IPS-NIHi11 (cell line): ENCODE results near the gene NKAPD1.
"Not testable (repeated sequence)": the region's sequence is repeated elsewhere in the genome, so short reads cannot be mapped to it uniquely, and the experiment has no call there.

ENCODE experiments used
- DNase-seq: peaks from one replicate; pipeline ENCODE4 v3.0.0; 2012; ENCODE audit warnings: mixed read lengths, low spot score

The NKAPD1 gene, protein sequence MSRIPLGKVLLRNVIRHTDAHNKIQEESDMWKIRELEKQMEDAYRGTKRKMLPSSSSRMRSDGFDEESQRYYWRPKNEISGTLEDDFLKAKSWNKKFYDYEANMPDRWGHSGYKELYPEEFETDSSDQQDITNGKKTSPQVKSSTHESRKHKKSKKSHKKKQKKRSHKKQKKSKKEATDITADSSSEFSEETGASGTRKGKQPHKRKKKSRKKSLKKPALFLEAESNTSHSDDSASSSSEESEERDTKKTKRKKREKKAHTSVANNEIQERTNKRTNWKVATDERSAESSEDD

DNA sequence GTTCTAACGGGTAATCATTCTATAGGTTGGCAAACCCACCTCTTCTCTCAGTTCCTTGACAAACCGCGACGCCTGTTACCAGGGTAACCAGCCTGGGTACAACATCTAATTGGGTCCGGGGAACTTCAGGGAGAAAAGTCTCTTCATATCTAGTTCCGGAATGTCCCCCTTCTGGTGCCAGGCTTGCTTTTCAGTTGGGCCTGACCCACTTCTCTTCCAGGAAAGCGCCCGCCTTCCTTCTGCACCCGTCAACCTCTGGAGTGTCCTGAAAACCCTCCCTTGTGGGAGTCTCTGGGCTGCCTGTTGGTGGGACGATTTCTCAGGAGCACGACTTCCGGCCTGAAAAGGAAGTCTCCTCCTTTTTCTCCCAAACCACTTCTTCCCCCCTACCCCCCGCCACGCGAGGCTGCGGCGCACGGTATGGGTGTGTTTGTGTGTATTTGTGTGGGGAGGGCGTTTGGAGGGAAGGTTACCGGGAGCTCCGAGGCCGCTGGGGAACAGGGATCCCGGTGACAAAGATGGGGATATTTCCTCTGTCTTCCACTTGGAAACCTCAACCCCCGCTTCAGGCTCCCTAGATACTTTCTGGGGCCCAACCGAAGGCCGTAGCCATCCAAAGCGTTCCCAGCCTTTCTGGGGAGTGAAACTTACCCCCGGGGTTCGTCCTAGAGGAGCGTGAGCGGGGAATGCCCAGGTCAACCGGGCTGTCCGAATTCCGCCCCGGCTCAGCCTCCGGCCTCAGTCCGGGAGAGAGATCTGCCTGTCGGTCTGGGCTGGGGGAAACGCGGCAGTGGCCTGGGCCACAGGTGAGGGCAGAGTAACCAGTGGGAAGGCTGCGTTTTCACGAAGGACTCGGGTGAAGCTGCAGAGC lies at the start of gene NKAPD1, which contains the start of gene PIH1D2:
Gene NKAPD1, plus strand, starts transcription at position 359 of the 871 bp plus-strand sequence. CDS start 1,276 bp downstream, outside the sequence.
Gene PIH1D2, minus strand, starts transcription at position 77 of the 871 bp plus-strand sequence. CDS start 843 bp downstream, outside the sequence.
- DNase-seq = peak; percentile 83

DNA sequence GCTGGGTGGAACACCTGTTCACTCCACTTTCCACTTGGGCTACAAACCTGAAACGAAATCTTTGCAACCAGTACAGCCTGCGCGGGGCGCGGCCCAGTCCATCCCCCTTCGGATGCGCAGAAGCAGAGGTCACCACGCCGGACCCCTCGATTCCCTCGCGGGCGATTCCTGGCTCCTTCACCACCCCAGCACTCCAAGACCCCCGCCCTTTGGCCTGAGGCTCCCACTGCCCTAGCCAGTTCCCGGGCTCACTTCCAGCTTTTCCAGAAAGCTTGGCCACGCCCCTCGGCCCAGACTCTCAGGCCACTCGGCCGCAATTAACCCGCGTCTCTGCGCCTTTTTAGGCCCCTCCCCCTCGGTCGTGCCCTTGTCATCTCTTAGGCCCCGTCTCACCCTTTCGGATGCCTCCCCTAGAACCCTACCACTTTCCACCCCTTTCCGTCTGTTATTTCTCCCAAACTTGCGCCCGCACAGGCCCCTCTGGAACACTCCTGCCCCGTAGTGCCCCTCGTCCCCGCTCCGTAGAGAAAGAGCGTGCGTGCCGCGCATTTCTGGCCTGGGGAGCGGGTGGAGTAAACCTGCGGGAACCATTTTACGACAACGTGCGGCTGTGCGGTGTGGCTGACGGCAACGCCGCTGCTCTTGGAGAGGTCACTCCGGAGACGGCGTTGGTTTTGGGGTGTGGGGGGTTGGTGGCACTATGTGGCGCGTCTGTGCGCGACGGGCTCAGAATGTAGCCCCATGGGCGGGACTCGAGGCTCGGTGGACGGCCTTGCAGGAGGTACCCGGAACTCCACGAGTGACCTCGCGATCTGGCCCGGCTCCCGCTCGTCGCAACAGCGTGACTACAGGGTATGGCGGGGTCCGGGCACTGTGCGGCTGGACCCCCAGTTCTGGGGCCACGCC lies 49.1 kb upstream of the NKAPD1 start, which contains the start of gene DLAT:
Gene DLAT, plus strand, starts transcription at position 636 of the 906 bp plus-strand sequence. Its CDS starts 65 bp downstream, at position 701.
- peak; percentile 93 for DNase-seq

DNA sequence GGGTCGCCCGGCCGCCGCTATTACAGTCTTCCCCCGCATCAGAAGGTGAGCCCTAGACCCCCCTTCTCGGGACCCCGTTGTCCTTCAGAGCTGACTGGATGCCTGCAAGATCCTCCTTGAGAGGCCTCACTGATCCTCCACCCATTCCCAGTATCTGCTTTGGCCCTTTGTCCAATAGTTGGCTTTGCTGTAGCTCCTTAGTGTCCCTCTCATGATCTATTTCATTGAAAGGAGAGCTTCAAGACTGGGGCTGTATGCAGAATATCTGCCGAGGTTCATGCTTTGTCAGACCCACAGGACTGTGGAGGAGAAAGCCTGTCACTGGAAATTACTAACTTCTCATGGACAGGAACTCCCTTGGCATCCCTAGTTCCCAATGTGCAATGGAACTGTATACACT lies 48.4 kb upstream of the NKAPD1 start:
- peak; percentile 32 for DNase-seq

DNA sequence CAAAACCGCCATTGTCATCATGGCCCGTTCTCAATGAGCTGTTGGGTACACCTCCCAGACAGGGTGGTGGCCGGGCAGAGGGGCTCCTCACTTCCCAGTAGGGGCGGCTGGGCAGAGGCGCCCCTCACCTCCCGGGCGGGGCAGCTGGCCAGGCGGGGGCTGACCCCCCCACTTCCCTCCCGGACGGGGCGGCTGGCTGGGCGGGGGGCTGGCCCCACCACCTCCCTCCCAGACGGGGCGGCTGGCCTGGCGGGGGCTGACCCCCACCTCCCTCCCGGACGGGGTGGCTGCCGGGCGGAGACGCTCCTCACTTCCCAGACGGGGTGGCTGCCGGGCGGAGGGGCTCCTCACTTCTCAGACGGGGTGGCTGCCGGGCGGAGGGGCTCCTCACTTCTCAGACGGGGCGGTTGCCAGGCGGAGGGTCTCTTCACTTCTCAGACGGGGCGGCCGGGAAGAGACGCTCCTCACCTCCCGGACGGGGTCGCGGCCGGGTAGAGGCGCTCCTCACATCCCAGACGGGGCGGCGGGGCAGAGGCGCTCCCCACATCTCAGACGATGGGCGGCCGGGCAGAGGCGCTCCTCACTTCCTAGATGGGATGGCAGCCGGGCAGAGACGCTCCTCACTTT lies 47.2 kb upstream of the NKAPD1 start:
- DNase-seq = not testable (repeated sequence)

DNA sequence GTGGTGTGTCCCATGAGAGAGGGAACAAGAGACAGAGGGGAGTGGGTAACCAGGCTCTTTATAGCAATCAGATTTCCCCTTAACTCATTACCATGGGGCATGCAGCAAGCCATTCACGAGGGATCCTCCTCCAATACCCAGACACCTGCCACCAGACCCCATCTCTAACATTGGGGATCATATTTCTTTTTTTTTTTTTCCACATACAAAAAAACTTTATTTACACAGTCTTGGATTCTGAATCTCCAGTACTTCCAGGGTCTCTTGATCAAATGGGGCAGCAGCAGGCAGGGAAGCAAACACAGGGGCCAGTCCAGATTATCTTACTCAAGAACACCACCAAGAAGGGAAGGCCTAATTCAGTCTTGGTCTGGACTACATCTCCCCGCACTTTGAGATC lies 44.6 kb upstream of the NKAPD1 start:
- no peak for DNase-seq

DNA sequence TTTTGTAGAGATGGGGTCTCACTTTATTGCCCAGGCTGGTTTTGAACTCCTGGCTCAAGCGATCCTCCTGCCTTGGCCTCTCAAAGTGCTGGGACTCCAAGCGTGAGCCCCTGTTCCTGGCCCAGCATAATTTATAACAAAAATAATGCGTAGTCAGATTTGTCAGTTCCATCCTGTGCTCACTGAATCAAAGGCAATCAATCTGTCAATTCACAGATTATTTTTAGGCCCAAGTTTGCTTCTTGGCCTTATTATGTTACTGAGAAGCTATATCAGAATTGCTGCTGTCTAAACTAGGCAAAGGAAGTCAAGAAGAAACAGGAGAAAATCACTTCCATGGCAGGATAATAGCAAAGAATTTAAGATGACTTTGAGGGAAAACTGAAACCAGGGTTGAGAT lies 40.2 kb upstream of the NKAPD1 start:
- no peak for DNase-seq

DNA sequence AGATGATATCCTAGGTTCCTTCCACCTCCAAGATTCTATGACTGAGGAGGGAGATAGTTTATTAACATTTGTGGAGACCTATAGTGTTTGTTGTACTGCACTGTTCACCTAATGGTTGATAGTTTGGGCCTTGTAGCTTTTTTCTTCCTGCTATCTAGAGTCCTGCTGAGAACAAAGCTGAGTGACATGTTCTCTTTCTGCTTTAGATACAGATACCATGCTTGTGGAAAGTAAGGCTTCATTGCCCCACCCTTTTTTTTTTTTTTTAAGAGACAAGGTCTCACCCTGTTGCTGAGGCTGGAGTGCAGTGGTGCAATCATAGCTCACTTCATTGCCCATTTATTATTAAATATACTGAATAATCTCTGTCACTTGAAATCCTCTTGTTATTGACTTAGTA lies 36.6 kb upstream of the NKAPD1 start:
- DNase-seq = no peak

DNA sequence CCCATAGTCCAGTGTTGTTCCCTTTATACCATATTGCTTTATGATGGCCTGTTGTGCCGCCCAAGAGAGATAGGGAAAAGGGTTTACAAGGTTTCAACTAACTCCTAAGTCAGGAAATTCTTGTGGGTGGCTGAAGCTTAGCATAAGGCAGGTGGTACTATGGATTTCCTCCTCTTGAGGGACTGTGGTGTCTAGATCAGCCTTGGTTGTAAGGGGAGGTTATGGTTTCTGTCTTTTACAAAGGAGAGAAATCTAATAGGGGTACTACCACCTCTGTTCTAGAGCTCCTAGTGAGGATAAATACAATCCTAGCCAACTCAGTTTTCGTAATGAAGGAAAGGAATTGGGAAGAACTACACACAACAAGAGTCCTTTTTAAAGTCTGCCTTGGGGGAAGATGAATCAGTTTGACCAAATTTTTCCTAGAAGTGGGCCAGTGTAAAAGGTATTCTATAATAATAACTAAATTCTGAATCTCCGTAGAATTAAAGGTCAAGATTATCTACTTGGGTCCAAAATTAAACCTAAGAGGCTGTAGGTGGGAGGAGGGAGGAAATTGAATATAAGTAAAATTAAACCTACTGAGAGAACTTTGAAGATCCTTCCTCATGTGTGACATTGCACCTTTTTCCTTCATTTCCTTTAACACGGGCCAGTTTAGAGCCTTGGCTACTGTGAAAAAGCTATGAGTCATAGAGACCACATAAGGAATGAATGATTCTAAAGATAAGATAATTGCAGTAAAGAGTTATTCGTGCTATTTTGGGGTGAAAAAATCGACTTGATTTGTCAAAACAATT lies 31.7 kb upstream of the NKAPD1 start:
- no peak for DNase-seq

DNA sequence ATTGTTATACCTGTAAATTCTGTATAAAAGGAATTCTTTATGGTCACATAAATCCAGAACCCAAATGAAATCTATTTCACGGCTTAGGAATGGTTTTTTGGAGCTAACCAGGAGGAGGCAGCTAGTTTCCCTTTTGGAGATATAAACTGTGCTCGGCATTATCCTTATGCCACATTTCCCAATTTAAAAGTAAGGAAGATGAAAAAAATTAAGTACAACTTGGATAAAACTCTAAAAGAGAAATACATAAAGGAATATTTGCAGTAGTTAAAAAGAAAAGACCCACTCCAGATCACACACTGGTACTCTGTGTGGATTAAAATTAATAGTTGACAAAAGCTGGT lies 31.2 kb upstream of the NKAPD1 start:
- no peak for DNase-seq

DNA sequence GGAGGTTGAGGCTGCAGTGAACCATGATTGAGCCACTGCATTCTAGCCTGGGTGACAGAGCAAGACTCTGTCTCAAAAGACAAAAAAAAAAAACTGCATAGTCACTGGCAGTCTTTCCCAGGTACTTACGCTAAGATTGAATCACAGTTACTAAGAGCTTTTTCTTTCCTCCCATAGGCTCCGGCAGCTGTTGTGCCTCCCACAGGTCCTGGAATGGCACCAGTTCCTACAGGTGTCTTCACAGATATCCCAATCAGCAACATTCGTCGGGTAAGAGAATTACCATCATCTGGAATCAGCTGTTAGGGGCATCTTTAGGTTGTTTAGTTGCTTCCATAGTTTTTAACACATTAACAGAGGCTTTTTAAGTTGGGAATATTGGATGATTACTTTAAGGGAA lies 29.1 kb upstream of the NKAPD1 start:
- DNase-seq = no peak

DNA sequence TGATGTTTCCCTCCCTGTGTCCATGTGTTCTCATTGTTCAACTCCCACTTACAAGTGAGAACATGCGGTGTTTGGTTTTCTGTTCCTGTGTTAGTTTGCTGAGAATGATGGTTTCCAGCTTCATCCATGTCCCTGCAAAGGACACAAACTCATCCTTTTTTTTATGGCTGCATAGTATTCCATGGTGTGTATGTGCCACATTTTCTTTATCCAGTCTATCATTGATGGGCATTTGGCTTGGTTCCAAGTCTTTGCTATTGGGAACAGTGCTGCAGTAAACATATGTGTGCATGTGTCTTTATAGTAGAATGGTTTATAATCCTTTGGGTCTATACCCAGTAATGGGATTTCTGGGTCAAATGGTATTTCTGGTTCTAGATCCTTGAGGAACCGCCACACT lies 27.5 kb upstream of the NKAPD1 start:
- DNase-seq = not testable (repeated sequence)

DNA sequence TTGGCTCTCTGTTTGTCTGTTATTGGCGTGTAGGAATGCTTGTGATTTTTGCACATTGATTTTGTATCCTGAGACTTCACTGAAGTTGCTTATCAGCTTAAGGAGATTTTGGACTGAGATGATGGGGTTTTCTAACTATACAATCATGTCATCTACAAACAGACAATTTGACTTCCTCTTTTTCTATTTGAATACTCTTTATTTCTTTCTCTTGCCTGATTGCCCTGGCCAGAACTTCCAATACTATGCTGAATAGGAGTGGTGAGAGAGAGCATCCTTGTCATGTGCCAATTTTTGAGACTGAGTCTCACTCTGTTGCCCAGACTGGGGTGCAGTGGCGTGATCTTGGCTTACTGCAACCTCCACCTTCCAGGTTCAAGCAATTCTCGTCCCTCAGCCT lies 25.8 kb upstream of the NKAPD1 start:
- DNase-seq = not testable (repeated sequence)

DNA sequence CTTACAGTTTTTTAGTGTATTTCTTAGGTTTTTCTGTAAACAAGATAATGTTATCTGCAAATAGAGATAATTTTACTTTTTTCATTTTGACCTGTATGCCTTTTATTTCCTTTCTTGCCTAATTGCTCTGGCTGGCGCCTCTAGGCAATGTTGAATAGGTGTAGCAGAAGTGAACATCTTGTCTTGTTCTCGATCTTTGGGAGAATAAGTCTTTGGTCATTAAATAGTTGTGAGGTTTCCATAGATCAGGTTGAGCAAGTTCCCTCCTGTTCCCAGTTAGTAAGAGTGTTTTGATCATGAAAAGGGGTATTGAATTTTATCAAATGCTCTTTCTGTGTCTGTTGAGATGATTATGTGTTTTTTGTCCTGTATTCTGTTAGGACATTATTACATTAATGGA lies 24.3 kb upstream of the NKAPD1 start:
- DNase-seq = no peak

DNA sequence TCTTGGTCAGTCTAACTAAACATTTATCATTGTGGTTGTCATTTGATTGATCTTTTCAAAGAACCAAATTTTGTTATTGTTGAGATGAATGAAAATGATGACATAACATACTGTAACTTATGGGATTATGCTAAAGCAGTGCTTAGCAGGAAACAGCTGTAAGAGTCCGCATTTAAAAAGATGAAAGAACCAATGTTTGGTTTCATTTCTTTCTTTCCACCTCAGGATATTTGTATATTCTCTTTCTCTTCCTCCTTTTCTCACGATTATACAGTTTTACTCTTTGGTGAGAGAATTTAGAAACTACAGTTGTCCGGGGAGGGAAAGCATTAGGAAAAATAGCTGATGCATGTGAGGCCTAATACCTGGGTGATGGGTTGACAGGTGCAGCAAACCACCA lies 23.4 kb upstream of the NKAPD1 start:
- DNase-seq = no peak

DNA sequence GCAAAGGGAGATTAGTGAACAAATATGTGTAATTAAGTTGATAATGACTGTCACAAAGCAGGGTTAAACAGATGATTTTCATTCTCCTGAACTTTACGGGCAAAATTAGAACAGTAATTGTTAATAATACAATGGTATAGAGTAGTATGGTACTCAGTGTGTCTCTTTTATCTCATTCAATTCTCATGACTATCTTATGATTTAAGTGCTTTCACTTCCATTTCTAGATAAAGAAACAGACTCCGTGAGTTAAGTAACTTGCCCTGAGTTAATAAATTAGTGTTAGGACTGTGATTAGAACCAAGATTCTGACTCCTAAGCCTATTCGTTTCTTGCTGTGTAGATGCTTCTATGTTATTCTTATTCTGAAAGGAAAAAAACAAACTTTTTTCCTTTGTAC lies 22.3 kb upstream of the NKAPD1 start:
- DNase-seq = no peak

DNA sequence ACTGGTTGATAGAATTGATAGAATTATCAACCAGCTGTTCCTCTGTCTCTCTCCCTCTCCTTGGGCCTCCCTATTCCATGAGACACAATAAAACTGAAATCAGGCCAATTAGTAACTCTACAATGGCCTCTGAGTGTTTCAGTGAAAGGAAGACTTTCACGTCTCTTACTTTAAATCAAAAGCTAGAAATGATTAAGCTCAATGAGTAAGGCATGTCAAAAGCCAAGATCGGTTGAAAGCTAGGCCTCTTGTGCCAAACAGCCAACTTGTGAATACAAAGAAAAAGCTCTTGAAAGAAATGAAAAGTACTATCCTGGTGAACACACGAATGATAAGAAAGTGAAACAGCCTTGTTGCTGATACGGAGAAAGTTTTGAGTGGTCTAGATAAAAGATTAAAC lies 16.9 kb upstream of the NKAPD1 start:
- DNase-seq = no peak

DNA sequence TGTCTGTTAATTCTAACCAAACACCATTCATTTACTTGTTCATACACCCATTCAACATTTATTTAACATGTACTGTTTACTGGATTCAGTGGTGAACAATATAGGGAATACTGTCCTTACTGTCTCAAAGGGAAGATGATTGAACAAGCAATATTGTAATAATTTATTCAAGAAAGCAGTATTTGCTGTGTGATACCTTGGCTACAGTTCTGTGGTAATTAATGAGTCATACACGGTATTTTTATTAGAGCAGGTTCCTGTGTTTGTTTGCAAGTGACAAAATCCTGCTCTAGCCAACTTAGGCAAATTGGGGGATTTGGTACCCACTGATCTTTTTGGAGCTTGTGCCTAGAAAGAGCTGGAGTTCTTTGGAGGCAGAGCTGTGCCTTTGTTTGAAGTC lies 16.0 kb upstream of the NKAPD1 start:
- DNase-seq = no peak

DNA sequence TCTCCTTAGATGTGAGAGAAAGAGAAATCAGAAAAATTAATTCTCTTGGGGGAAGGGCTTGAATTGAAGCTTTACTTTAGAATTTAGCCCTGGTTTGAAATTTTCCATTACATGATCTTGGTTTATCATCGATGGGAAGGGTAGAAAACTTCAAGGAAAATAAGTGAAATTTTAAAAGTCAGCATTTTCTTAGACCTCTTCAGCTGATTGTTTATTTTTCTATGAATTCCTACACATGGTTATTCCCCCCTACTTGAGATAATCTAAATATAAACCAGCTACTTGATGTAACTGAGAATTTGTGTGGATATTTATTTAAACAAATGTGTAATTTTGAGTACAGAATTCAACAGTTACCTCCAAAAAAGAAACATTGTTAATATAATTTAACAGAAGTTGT lies 11.2 kb upstream of the NKAPD1 start:
- no peak for DNase-seq

DNA sequence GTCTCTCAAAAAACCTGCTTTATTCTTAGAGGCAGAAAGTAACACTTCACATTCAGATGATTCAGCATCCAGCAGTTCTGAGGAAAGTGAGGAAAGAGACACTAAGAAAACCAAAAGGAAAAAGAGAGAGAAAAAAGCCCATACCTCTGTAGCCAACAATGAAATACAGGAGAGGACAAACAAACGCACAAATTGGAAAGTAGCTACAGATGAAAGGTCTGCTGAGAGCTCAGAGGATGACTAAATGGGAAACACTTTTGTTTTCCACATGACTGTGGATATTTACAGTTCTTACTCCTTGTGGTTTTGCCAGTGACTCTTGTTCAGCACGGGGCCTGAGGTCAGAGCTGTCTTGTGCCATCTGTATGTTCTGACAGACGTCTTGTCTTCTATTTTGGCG lies 8.6 kb downstream of the NKAPD1 start:
- no peak for DNase-seq

DNA sequence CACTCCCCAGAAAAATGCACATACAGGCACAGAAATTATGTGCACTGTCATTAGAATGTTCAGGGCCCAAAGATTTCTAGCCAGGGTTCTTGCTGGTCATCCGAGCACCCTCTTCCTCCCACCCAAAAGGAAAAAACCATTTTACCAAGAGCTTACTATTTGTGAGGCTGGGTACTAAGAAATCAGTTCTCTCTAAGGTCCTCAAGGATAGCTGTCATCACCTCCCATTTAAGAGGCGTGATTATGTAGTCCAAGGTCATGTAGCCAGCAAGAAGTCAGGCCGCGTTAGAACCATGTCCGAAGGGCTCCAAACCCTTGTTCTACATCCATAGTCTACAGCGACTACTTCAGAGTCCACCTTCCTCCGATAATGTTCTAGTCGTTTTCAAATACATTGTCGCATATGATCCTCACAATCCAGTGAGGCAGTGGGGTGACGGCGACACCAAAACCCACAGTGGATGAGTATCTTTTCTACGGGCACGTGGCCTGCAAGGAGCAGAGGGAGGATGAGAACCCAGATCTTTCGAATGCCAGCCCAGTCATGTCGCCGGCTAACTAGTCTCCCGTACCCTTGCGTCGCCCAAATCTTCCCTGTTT lies 11.8 kb downstream of the NKAPD1 start:
- peak; percentile 40 for DNase-seq
